OCI-LY1 (cell line): Measurements from ENCODE around the gene ANKH.
A peak's percentile ranks its signal among the peaks of the same experiment; 100 is the strongest.

ENCODE experiments used
- H2AFZ ChIP-seq: fragments of 200-600 bp; sonication (generic), shearing (Covaris generic); 2 replicates; pipeline ENCODE4 v1.6.0; 2014; ENCODE audit warnings: antibody characterized with exemption, mild to moderate bottlenecking, low read length
- H3F3A ChIP-seq: fragments of 200-600 bp; sonication (generic), shearing (Covaris generic); 2 replicates; pipeline ENCODE4 v1.6.0; 2014; ENCODE audit warnings: mild to moderate bottlenecking, antibody characterized with exemption, low read length, moderate library complexity; ENCODE audit not compliant: insufficient read depth
- H3K27ac ChIP-seq: fragments of 200-600 bp; sonication (generic); 2 replicates; pipeline ENCODE4 v1.5.1; 2014; ENCODE audit warnings: low read length, mixed run types, mild to moderate bottlenecking, low read depth; ENCODE audit not compliant: poor library complexity, severe bottlenecking
- H3K27me3 ChIP-seq: fragments of 200-600 bp; sonication (generic); 2 replicates; pipeline ENCODE4 v1.6.0; 2014; ENCODE audit warnings: antibody characterized with exemption, mild to moderate bottlenecking, low read length, moderate library complexity; ENCODE audit not compliant: insufficient read depth
- H3K36me3 ChIP-seq: fragments of 200-600 bp; sonication (generic); 2 replicates; pipeline ENCODE4 v1.6.1; 2014; ENCODE audit warnings: mild to moderate bottlenecking, antibody characterized with exemption, low read length, moderate library complexity, mixed read lengths; ENCODE audit not compliant: insufficient read depth
- H3K4me1 ChIP-seq: fragments of 200-600 bp; sonication (generic); 2 replicates; pipeline ENCODE4 v1.5.1; 2014; ENCODE audit warnings: mild to moderate bottlenecking, low read length, moderate library complexity; ENCODE audit not compliant: insufficient read depth, severe bottlenecking
- H3K4me2 ChIP-seq: fragments of 200-600 bp; sonication (generic), shearing (Covaris generic); 2 replicates; pipeline ENCODE4 v1.6.1; 2014; ENCODE audit warnings: low read length
- H3K4me3 ChIP-seq: fragments of 200-600 bp; sonication (generic); 2 replicates; pipeline ENCODE4 v1.5.1; 2014; ENCODE audit warnings: low read length, low read depth, mild to moderate bottlenecking, mixed read lengths; ENCODE audit not compliant: poor library complexity, severe bottlenecking
- H3K79me2 ChIP-seq: fragments of 200-600 bp; shearing (Covaris generic); 2 replicates; pipeline ENCODE4 v1.6.1; 2016; ENCODE audit warnings: mixed run types, low read length, mixed read lengths; ENCODE audit not compliant: insufficient read depth
- H3K9ac ChIP-seq: fragments of 200-600 bp; sonication (generic), shearing (Covaris generic); 2 replicates; pipeline ENCODE4 v1.6.1; 2014; ENCODE audit warnings: mild to moderate bottlenecking, low read length, mixed read lengths
- H3K9me2 ChIP-seq: fragments of 200-600 bp; sonication (generic), shearing (Covaris generic); 2 replicates; pipeline ENCODE4 v1.6.1; 2014; ENCODE audit warnings: low read depth, mild to moderate bottlenecking, low read length, mixed read lengths
- H3K9me3 ChIP-seq: fragments of 200-600 bp; shearing (Covaris generic); 2 replicates; pipeline ENCODE4 v1.6.1; 2014; ENCODE audit warnings: low read length, mixed read lengths
- H4K20me1 ChIP-seq: fragments of 200-600 bp; sonication (generic), shearing (Covaris generic); 2 replicates; pipeline ENCODE4 v1.6.0; 2016; ENCODE audit warnings: mild to moderate bottlenecking, low read length; ENCODE audit not compliant: insufficient read depth
- CTCF ChIP-seq: fragments of 200-600 bp; sonication (generic), shearing (Covaris generic); IDR thresholded peaks from 2 replicates; pipeline ENCODE4 v1.5.1; 2017; ENCODE audit warnings: mild to moderate bottlenecking, antibody characterized with exemption, low read length, moderate library complexity, mixed read lengths
- EZH2 ChIP-seq: fragments of 200-600 bp; sonication (generic), shearing (Covaris generic); IDR thresholded peaks from 2 replicates; pipeline ENCODE4 v1.8.0; 2017; ENCODE audit warnings: borderline replicate concordance, mixed run types, mild to moderate bottlenecking, antibody characterized with exemption, low read length, moderate library complexity, mixed read lengths

Gene ANKH

GRCh38 chr5:14868771-14869170 lies 2.8 kb downstream of the ANKH start:
- TF ChIP-seq EZH2 (no peak), CTCF (no peak)
- H3K36me3 ChIP-seq = no peaks in the 10 kb centered on the region
- H2AFZ ChIP-seq = no peak overlapping the region
- H3F3A ChIP-seq = 0 out of 2 replicates have a peak, but pooled peaks cover 5% of the 10 kb centered on the region
- H3K9me2 ChIP-seq = no peaks in the 10 kb centered on the region
- peak overlapping the region; percentile 87; the same call in 1 of the 2 replicates for H3K9ac ChIP-seq
- peak overlapping the region; percentile 85 for H3K4me3 ChIP-seq
- peaks cover 63% of the 10 kb centered on the region for H3K79me2 ChIP-seq
- no peaks in the 10 kb centered on the region for H3K9me3 ChIP-seq
- no peaks in the 10 kb centered on the region for H4K20me1 ChIP-seq
- H3K4me1 ChIP-seq = peaks cover 36% of the 10 kb centered on the region
- peak overlapping the region; percentile 92 for H3K4me2 ChIP-seq
- H3K27me3 ChIP-seq = no peaks in the 10 kb centered on the region
- peak overlapping the region; percentile 65 for H3K27ac ChIP-seq

GRCh38 chr5:14864181-14864812 lies 7.3 kb downstream of the ANKH start:
- TF ChIP-seq EZH2 (no peak), CTCF (no peak)
- Histone ChIP-seq H2AFZ (no peak overlapping the region), H3F3A (0 out of 2 replicates have a peak, but pooled peaks cover under 1% of the 10 kb centered on the region), H3K9me2 (no peaks in the 10 kb centered on the region), H3K27ac (no peak overlapping the region), H4K20me1 (no peaks in the 10 kb centered on the region), H3K9ac (no peak overlapping the region), H3K4me2 (no peak overlapping the region), H3K27me3 (no peaks in the 10 kb centered on the region), H3K4me1 (peaks cover 40% of the 10 kb centered on the region), H3K4me3 (no peak overlapping the region), H3K79me2 (peaks cover 78% of the 10 kb centered on the region), H3K9me3 (no peaks in the 10 kb centered on the region), H3K36me3 (no peaks in the 10 kb centered on the region)

- Histone ChIP-seq H3K36me3 (no peaks in the 10 kb centered on the region), H3K9ac (no peak overlapping the region), H3K27ac (no peak overlapping the region), H3F3A (no peaks in the 10 kb centered on the region), H4K20me1 (no peaks in the 10 kb centered on the region), H3K4me2 (no peak overlapping the region; the same call in 1 of the 2 replicates), H2AFZ (no peak overlapping the region), H3K4me3 (no peak overlapping the region), H3K9me2 (no peaks in the 10 kb centered on the region), H3K4me1 (peaks cover 28% of the 10 kb centered on the region), H3K9me3 (no peaks in the 10 kb centered on the region), H3K79me2 (peaks cover 75% of the 10 kb centered on the region), H3K27me3 (no peaks in the 10 kb centered on the region)
- no peak for TF ChIP-seq CTCF
- TF ChIP-seq EZH2 = no peak
These were observed 8.5 kb downstream of the ANKH start for GRCh38 chr5:14863105-14863504.
